GM19023 (cell line): Measurements from ENCODE around the gene OR11G2.
"Not testable (repeated sequence)": the region's sequence is repeated elsewhere in the genome, so short reads cannot be mapped to it uniquely, and the experiment has no call there.

Experiments
- ATAC-seq: cut with Tn5 transposase; IDR thresholded peaks from one replicate; pipeline ENCODE4 v1.9.1; 2021; ENCODE audit warnings: mild to moderate bottlenecking, moderate library complexity; ENCODE audit not compliant: unreplicated experiment

The OR11G2 gene

DNA sequence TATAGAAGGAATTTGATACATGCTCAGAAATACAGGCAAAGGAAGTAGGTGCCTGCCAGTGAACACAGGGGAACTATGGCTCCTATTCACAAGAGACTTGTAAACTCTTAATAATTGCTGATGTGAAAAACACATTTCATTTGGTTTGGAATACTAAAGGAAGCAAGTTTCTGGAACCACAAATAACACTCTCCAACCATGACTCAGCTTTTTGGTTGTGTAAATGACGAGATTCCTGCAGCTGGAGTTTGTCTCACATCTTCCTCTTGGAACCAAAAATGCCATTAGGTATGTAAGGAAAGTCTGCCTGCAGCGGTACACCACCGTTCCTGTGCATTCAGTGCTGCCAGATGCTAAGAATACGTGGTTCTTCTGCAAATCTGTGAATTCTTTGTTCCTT lies 28.3 kb downstream of the OR11G2 start:
- ATAC-seq: no peak

DNA sequence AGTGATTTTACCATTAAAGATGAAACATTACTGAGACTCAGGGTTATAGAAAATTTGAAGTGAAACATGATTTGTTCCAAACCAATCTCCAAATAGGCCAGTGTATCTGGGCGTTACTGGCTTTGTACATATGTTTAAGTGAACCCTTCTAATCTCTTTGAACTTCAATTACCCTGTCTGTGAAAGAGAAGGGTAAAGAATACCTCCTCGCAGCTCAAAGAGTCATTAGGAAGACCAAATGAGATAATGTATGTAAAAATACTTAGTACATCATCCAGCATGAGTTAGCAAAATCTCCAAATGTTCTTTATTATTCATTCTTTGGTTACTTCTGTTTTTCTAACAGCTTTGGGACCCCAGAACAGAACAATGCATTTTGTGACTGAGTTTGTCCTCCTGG lies 32.7 kb downstream of the OR11G2 start, which contains the start of gene OR11H6:
TSS of gene OR11H6 (plus strand) at position 301 of the 400 bp plus-strand sequence. CDS start at position 301, 0 bp downstream.
- ATAC-seq: no peak

DNA sequence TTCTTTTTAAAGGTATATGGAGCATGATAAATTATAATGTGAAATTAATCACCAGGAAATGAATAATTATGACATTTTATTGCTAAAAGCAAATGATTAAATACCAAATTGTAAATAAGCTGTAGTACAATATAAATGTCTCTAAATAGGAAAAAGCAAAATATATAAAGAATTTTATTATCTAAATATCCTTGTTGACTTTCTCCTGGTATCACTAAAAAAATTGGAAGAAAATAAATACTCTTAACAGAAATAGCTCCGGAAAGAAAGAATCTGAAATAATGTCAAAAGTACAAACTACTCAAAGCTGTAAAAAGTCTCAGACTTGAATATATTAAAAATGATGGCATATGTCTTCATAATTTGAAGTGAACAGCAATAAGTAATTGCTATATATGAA lies 38.0 kb downstream of the OR11G2 start, which contains the start of gene OR11H7:
TSS of gene OR11H7 (plus strand) at position 301 of the 400 bp plus-strand sequence.
- ATAC-seq: no peak

DNA sequence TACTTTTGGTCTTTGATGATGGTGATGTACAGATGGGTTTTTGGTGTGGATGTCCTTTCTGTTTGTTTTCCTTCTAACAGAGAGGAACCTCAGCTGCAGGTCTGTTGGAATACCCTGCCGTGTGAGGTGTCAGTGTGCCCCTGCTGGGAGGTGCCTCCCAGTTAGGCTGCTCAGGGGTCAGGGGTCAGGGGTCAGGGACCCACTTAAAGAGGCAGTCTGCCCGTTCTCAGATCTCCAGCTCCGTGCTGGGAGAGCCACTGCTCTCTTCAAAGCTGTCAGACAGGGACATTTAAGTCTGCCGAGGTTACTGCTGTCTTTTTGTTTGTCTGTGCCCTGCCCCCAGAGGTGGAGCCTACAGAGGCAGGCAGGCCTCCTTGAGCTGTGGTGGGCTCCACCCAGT lies 44.7 kb downstream of the OR11G2 start:
- not testable (repeated sequence) for ATAC-seq

DNA sequence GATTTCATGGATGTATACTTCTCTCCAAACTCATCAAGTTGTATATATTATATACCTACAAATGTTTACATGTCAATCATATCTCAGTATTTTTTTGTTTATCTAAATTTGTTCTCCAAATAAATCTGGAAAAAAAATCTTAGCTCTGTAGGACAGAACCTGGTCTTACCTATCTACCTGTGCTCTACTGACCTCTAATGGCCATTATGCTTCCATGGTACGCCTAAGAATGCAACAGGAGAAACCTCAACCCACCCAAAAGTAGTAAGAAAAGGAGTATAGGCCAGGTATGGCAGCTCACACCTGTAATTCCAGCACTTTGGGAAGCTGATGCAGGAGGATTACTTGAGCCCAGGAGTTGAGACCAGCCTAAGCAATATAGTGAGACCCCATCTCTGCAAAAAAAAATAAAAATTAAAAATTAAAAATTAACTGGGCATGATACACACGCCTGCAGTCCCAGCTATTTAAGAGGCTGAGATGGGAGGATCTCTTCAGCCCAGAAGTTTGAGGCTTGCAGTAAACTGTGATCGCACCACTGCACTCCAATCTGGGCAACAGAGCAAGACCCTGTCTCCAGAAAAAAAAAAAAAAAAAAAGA lies 57.0 kb downstream of the OR11G2 start:
- no peak for ATAC-seq
